K562 (cell line): ENCODE measurements around the gene ERVFRD-1. TPM values are rescaled to one million over a fixed set of nuclear protein-coding genes. Genes with fewer than 3 reads are reported as not detected.

Experiments used
- ATAC-seq: fragments of 200-7000 bp; cut with Tn5 transposase; 3 replicates; pipeline ENCODE4 v1.9.1; 2020; ENCODE audit warnings: moderate library complexity
- BruUV-seq: library from RNA; stranded (reverse); fragments of 400-500 nt; replicated peaks from 2 replicates; lab custom pipeline; 2021; lab: Mats Ljungman, UMichigan
- CTCF ChIA-PET: fragments of 300-600 bp; formaldehyde crosslinking; extraction: SDS; loops from one replicate; lab custom pipeline; 2021; ENCODE audit warnings: low intra/inter-chr PET ratio; lab: Yijun Ruan, JAX
- POLR2A ChIA-PET: fragments of 300-600, 350-650 bp; sonication (Branson Sonifier 250); formaldehyde crosslinking; extraction: SDS; loops from one replicate; lab custom pipeline; 2021; ENCODE audit warnings: antibody characterized with exemption, inconsistent platforms; lab: Yijun Ruan, JAX
- DNase-seq, 4 experiments: peaks; one replicate each; pipeline versions ENCODE4 v3.0.0 to v3.0.0-alpha.2; 2011 to 2018; ENCODE audit warnings: low spot score in 3 of 4, mixed read lengths in 3 of 4; ENCODE audit errors: extremely low read depth in 1 of 4
- FAIRE-seq: peaks from 2 replicates; lab custom pipeline; 2011; peaks lifted over from hg19 to GRCh38; lab: Jason Lieb, UNC
- H2AFZ ChIP-seq: 2 replicates; pipeline ENCODE4 v1.6.0; 2011; ENCODE audit warnings: low read depth, low read length, control low read depth, inconsistent platforms
- H3K27ac ChIP-seq: fragments of 200-600 bp; 3 replicates; pipeline ENCODE4 v1.8.0; 2011; ENCODE audit warnings: low read depth, mild to moderate bottlenecking, control low read depth, inconsistent platforms, low read length, moderate library complexity, mixed read lengths; ENCODE audit errors: extremely low read depth
- H3K27me3 ChIP-seq, 2 experiments: fragments of 300-600 bp in 1 of 2; 2 replicates in 1 of 2; 3 replicates in 1 of 2; pipeline versions ENCODE4 v1.6.0 to v1.8.0; 2011; ENCODE audit warnings: inconsistent platforms in 2 of 2, low read length in 2 of 2, mild to moderate bottlenecking in 1 of 2, mixed read lengths in 1 of 2, moderate library complexity in 1 of 2; ENCODE audit not compliant: control insufficient read depth in 2 of 2, insufficient read depth in 2 of 2
- H3K36me3 ChIP-seq: fragments of 300-600 bp; 3 replicates; pipeline ENCODE4 v1.8.0; 2011; ENCODE audit warnings: mild to moderate bottlenecking, low read length, inconsistent platforms; ENCODE audit not compliant: control insufficient read depth, insufficient read depth
- H3K4me1 ChIP-seq, 2 experiments: fragments of 200-600 bp in 1 of 2; replicated peaks in 1 of 2; 2 replicates in 1 of 2; 3 replicates in 1 of 2; pipeline versions ENCODE4 v1.5.1 to v1.8.0; 2011; ENCODE audit warnings: inconsistent platforms in 2 of 2, low read length in 2 of 2, mild to moderate bottlenecking in 1 of 2, mixed read lengths in 1 of 2, moderate library complexity in 1 of 2; ENCODE audit not compliant: control insufficient read depth in 2 of 2, insufficient read depth in 2 of 2
- H3K4me2 ChIP-seq: 2 replicates; pipeline ENCODE4 v1.6.1; 2011; ENCODE audit warnings: low read length, control low read depth, inconsistent platforms, mixed read lengths; ENCODE audit not compliant: insufficient read depth
- H3K4me3 ChIP-seq: fragments of 200-600 bp; sonication (generic), shearing (Covaris generic); 2 replicates; pipeline ENCODE4 v1.5.1; 2016; ENCODE audit warnings: control low read depth, inconsistent platforms
- H3K79me2 ChIP-seq: fragments of 200-600 bp; 3 replicates; pipeline ENCODE4 v1.8.0; 2011; ENCODE audit warnings: low read length, inconsistent platforms; ENCODE audit not compliant: control insufficient read depth, insufficient read depth
- H3K9ac ChIP-seq, 2 experiments: 2 replicates each; pipeline versions ENCODE4 v1.6.0 to v1.6.1; 2011; ENCODE audit warnings: low read depth in 2 of 2, low read length in 2 of 2, control low read depth in 1 of 2, inconsistent platforms in 1 of 2, mild to moderate bottlenecking in 1 of 2, mixed read lengths in 1 of 2; ENCODE audit not compliant: insufficient read depth in 1 of 2
- H3K9me1 ChIP-seq: one replicate; pipeline ENCODE4 v1.6.0; 2011; ENCODE audit warnings: inconsistent platforms, mild to moderate bottlenecking, low read length, moderate library complexity; ENCODE audit not compliant: control insufficient read depth, insufficient read depth
- H3K9me3 ChIP-seq: replicated peaks from 2 replicates; pipeline ENCODE4 v1.5.1; 2011; ENCODE audit warnings: low read depth, low read length, inconsistent platforms; ENCODE audit not compliant: control insufficient read depth, insufficient read depth
- H4K20me1 ChIP-seq: replicated peaks from 2 replicates; pipeline ENCODE4 v1.6.1; 2011; ENCODE audit warnings: low read length, inconsistent platforms, mixed read lengths; ENCODE audit not compliant: control insufficient read depth, insufficient read depth
- ADNP ChIP-seq: fragments of 200-800 bp; sonication (Bioruptor generic); IDR thresholded peaks from 2 replicates; pipeline ENCODE4 v1.6.1; 2016; ENCODE audit warnings: missing genetic modification characterization, missing compliant biosample characterization
- BACH1 ChIP-seq: fragments of 200-800 bp; sonication (Bioruptor generic); IDR thresholded peaks from 2 replicates; pipeline ENCODE4 v1.6.1; 2016; ENCODE audit warnings: missing genetic modification characterization, missing compliant biosample characterization
- CTCFL ChIP-seq: IDR thresholded peaks from 2 replicates; pipeline ENCODE4 v1.6.1; 2011; ENCODE audit warnings: borderline replicate concordance, low read depth, mild to moderate bottlenecking, moderate library complexity, low read length; ENCODE audit not compliant: insufficient read depth, poor library complexity, severe bottlenecking
- GMEB1 ChIP-seq: fragments of 250-450 bp; sonication (Bioruptor Pico); IDR thresholded peaks from 2 replicates; pipeline ENCODE4 v1.4.0; 2020; ENCODE audit warnings: mild to moderate bottlenecking
- HNRNPL ChIP-seq: fragments of 200-400 bp; formaldehyde crosslinking; IDR thresholded peaks from 2 replicates; pipeline ENCODE4 v1.6.1; 2017; ENCODE audit warnings: low read depth, mild to moderate bottlenecking, low read length
- JUND ChIP-seq, 2 experiments: IDR thresholded peaks; 2 replicates in 1 of 2; 3 replicates in 1 of 2; pipeline ENCODE4 v1.6.1; 2011; ENCODE audit warnings: borderline replicate concordance in 2 of 2, low read depth in 2 of 2, low read length in 2 of 2, improper control_type of control experiment in 1 of 2, missing biosample characterization in 1 of 2, missing genetic modification characterization in 1 of 2, missing genetic modification reagents in 1 of 2
- KLF6 ChIP-seq: fragments of 250-450 bp; sonication (Bioruptor Pico); IDR thresholded peaks from 2 replicates; pipeline ENCODE4 v1.4.0; 2020; ENCODE audit warnings: mild to moderate bottlenecking, moderate library complexity, borderline replicate concordance
- MAFF ChIP-seq: IDR thresholded peaks from 2 replicates; pipeline ENCODE4 v1.6.1; 2012; ENCODE audit warnings: low read length, improper control_type of control experiment
- POLR2AphosphoS5 ChIP-seq: IDR thresholded peaks from 2 replicates; pipeline ENCODE4 v1.6.1; 2011; ENCODE audit warnings: mild to moderate bottlenecking, low read depth, low read length, moderate library complexity; ENCODE audit not compliant: control insufficient read depth, insufficient read depth
- PRMT5 ChIP-seq: sonication (generic); formaldehyde crosslinking; IDR thresholded peaks from 2 replicates; pipeline ENCODE4 v1.5.0; 2020; ENCODE audit warnings: missing genetic modification reagents
- PYGO2 ChIP-seq: fragments of 450-650 bp; IDR thresholded peaks from 2 replicates; pipeline ENCODE4 v1.6.1; 2016; ENCODE audit warnings: mild to moderate bottlenecking, missing genetic modification characterization, moderate library complexity, missing compliant biosample characterization
- RBM14 ChIP-seq: fragments of 200-400 bp; formaldehyde crosslinking; IDR thresholded peaks from 2 replicates; pipeline ENCODE4 v1.6.1; 2018; ENCODE audit warnings: low read depth, mild to moderate bottlenecking, low read length, moderate library complexity, borderline replicate concordance; ENCODE audit not compliant: insufficient read depth
- SAP30 ChIP-seq: fragments of 200-600 bp; sonication (generic); IDR thresholded peaks from 2 replicates; pipeline ENCODE4 v1.6.1; 2012; ENCODE audit warnings: borderline replicate concordance, low read depth, mild to moderate bottlenecking, moderate library complexity, low read length, control low read depth, inconsistent platforms; ENCODE audit not compliant: insufficient read depth, poor library complexity, severe bottlenecking
- TRIM24 ChIP-seq, 2 experiments: fragments of 450-650 bp; IDR thresholded peaks; 2 replicates each; pipeline ENCODE4 v1.6.1; 2016
- ZBTB43 ChIP-seq: sonication (generic); formaldehyde crosslinking; IDR thresholded peaks from 2 replicates; pipeline ENCODE4 v1.8.0; 2023; ENCODE audit warnings: mild to moderate bottlenecking, missing genetic modification reagents
- ZBTB8A ChIP-seq: fragments of 450-650 bp; IDR thresholded peaks from 2 replicates; pipeline ENCODE4 v1.6.1; 2018; ENCODE audit warnings: mild to moderate bottlenecking, moderate library complexity; ENCODE audit not compliant: partially characterized antibody
- WGBS: fragments of 100-300 bp; shearing (Covaris generic); methylation state at CpG from one replicate; pipeline ENCODE4 v1.1.6; 2016; ENCODE audit warnings: low coverage, mixed read lengths; ENCODE audit not compliant: insufficient coverage; ENCODE audit errors: missing lambda C conversion rate; 5-methylcytosine and 5-hydroxymethylcytosine counted together
- in situ Hi-C: fragments of 300-500 bp; cut with MboI; formaldehyde crosslinking; loops from 4 replicates; pipeline ENCODE4 v1.15.0; 2018; ENCODE audit warnings: inconsistent platforms, mixed read lengths
- intact Hi-C: fragments of 100-400 bp; cut with micrococcal nuclease; formaldehyde crosslinking; loops from 2 replicates; pipeline ENCODE4 v1.14.2; 2022
- polyA plus RNA-seq, 8 experiments: library from polyadenylated mRNA; depleted of rRNA in 4 of 8; stranded (reverse) in 5 of 8; unstranded in 3 of 8; fragments of >200 nt; fragmentation: Nextera tagmentation in 2 of 8; fragmentation: Illumina TruSeq in 1 of 8; extraction: Ambion mirVana in 2 of 8; extraction: Trizol in 1 of 8; gene quantifications; 2 replicates each; pipeline versions ENCODE4 v1.2.1 to v1.2.3, GENCODE V29; 2011 to 2014; ENCODE audit warnings: inconsistent platforms in 1 of 8, missing spikeins in 1 of 8
- total RNA-seq, 7 experiments: library from RNA; depleted of rRNA in 6 of 7; stranded (reverse); fragments of >200 nt in 6 of 7; fragmentation: Illumina TruSeq in 2 of 7; extraction: Trizol in 2 of 7; gene quantifications; 2 replicates each; pipeline versions ENCODE4 v1.2.1 to v1.2.3, GENCODE V29; 2011 to 2021; ENCODE audit warnings: low replicate concordance in 1 of 7

The ERVFRD-1 gene
- total and polyA plus RNA-seq, 9 of the 15 experiments (the other 6 are each of a cell fraction or from before 2014, with no cell fraction given), result 0.05 to 0.14 (median 0.09) TPM; not detected in 2

GRCh38 chr6:11069760-11070159 lies 41.8 kb downstream of the ERVFRD-1 start:
- in situ Hi-C loops (loop anchor here (5.0 kb wide), 2 partner anchors 112 to 592 kb away; no protein-coding TSS in a partner anchor), intact Hi-C loops (loop anchor here (1.0 to 10.0 kb wide), 4 partner anchors 115 to 591 kb away; no protein-coding TSS in a partner anchor)
- H3K27me3 ChIP-seq, result no peaks in the 10 kb centered on the region; a peak in 1 of 5 replicates
- H3K36me3 ChIP-seq, result no peaks in the 10 kb centered on the region
- BruUV-seq, result no TSS peak
- H3K4me3 ChIP-seq, result no peak overlapping the region
- POLR2A ChIA-PET, result interaction anchor here (1.5 kb wide), 2 partner anchors 11 to 13 kb away, joined by 3 to 5 read pairs; no protein-coding TSS in a partner anchor
- ATAC-seq (peak; percentile 72), DNase-seq (peak in 3 of 4 experiments; percentile 24 to 38 (median 24)), FAIRE-seq (no peak)
- no peak overlapping the region for H3K9ac ChIP-seq
- no peaks in the 10 kb centered on the region for H3K9me3 ChIP-seq
- no peak overlapping the region for H3K27ac ChIP-seq
- no peaks in the 10 kb centered on the region for H4K20me1 ChIP-seq
- no peak overlapping the region for H3K4me2 ChIP-seq
- CTCF ChIA-PET, result interaction anchor here (0.8 to 2.5 kb wide), 2 partner anchors 118 to 592 kb away, joined by 3 to 13 read pairs; no protein-coding TSS in a partner anchor
- H3K9me1 ChIP-seq, result no peaks in the 10 kb centered on the region
- WGBS, result 0% methylated on average over 2 of the region's 2 CpGs
- H3K4me1 ChIP-seq, result peaks cover 4 to 6% of the 10 kb centered on the region in 2 experiments; a peak in 3 of 5 replicates
- no peaks in the 10 kb centered on the region for H3K79me2 ChIP-seq
- H2AFZ ChIP-seq, result no peak overlapping the region
- no peak for TF ChIP-seq GMEB1 (CRISPR knock-in tag)
- TF ChIP-seq TRIM24 (IDR thresholded peaks at IDR 0.05), result 0 out of 4 replicates have a peak, but pooled peaks of 1 of the 2 experiments have one; percentile 8
- no peak for TF ChIP-seq ZBTB43 (CRISPR knock-in tag)
- no peak for TF ChIP-seq JUND (IDR thresholded peaks at IDR 0.05; ENCODE audit: borderline replicate concordance, low read depth, low read length)
- TF ChIP-seq JUND (tag; IDR thresholded peaks at IDR 0.05; ENCODE audit: borderline replicate concordance, low read depth, low read length), result peak; percentile 63; the same call in 2 of the 3 replicates
- TF ChIP-seq ADNP (tag), result no peak
- no peak for TF ChIP-seq CTCFL
- TF ChIP-seq BACH1, result 0 out of 2 replicates have a peak, but pooled peaks have one; percentile 36
- peak; percentile 54; the same call in 1 of the 2 replicates for TF ChIP-seq MAFF
- TF ChIP-seq KLF6, result no peak
- no peak for TF ChIP-seq SAP30
- TF ChIP-seq PRMT5, result no peak
- no peak for TF ChIP-seq RBM14
- TF ChIP-seq ZBTB8A, result no peak
- TF ChIP-seq POLR2AphosphoS5, result no peak
- no peak for TF ChIP-seq HNRNPL
- TF ChIP-seq PYGO2, result no peak
